H1 (cell line): Measurements from ENCODE around the gene SGMS1. TPM values are rescaled to one million over a fixed set of nuclear protein-coding genes. Genes with fewer than 3 reads are reported as not detected.

Experiments used
- CHD7 ChIP-seq: fragments of 300-600 bp; sonication (generic); IDR thresholded peaks from 2 replicates; pipeline ENCODE4 v1.7.1; 2012; ENCODE audit warnings: low read length, moderate library complexity, mild to moderate bottlenecking, inconsistent platforms; ENCODE audit not compliant: insufficient replicate concordance
- polyA plus RNA-seq, 7 experiments: library from polyadenylated mRNA; depleted of rRNA in 3 of 7; stranded (reverse) in 5 of 7; unstranded in 2 of 7; fragments of >200 nt in 5 of 7; fragments of 200-250 nt in 2 of 7; gene quantifications; 1 replicate in 5 of 7; 2 replicates in 1 of 7; 4 replicates in 1 of 7; pipeline versions ENCODE4 v1.2.1 to v1.2.3, GENCODE V29; 2011 to 2013; ENCODE audit warnings: missing spikeins in 2 of 7, mixed read lengths in 2 of 7
- total RNA-seq: library from RNA; stranded (reverse); fragmentation: NEBNext Ultra II Directional; extraction: Animal tissue kit (Norgen Biotek cat#: 25700); gene quantifications from 2 replicates; pipeline ENCODE4 v1.2.1, GENCODE V29; 2021

The SGMS1 gene
- total and polyA plus RNA-seq, 2 of the 8 experiments (the other 6 are each of a cell fraction or from before 2014, with no cell fraction given) = 6.0 to 15.6 TPM

- TF ChIP-seq CHD7 = no peak
- TF ChIP-seq, all 59 proteins: peak for 1
These were observed 305.6 kb downstream of the SGMS1 start (continued) for GRCh38 chr10:50318129-50318528.
